Suprapubic skin (tissue), 4 donors: Measurements from ENCODE around the gene COL19A1. TPM values are rescaled to one million over a fixed set of nuclear protein-coding genes. Genes with fewer than 3 reads are reported as not detected.
"Not testable (repeated sequence)": the region's sequence is repeated elsewhere in the genome, so short reads cannot be mapped to it uniquely, and the experiment has no call there.

Source experiments
- DNase-seq, 2 donors: peaks; one replicate each; pipeline ENCODE4 v3.0.0-alpha.2; 2019; ENCODE audit warnings: low spot score in 2 of 2
- H3K27ac ChIP-seq: fragments of 200-600 bp; sonication (generic); one replicate; pipeline ENCODE4 v1.5.1; 2019
- H3K27me3 ChIP-seq: fragments of 200-600 bp; sonication (generic); one replicate; pipeline ENCODE4 v1.5.1; 2019
- H3K36me3 ChIP-seq: fragments of 200-600 bp; sonication (generic); one replicate; pipeline ENCODE4 v1.5.1; 2019
- H3K4me1 ChIP-seq: fragments of 200-600 bp; sonication (generic); one replicate; pipeline ENCODE4 v1.5.1; 2019
- H3K4me3 ChIP-seq: fragments of 200-600 bp; sonication (generic); one replicate; pipeline ENCODE4 v1.5.1; 2019; ENCODE audit warnings: mild to moderate bottlenecking
- H3K9me3 ChIP-seq: fragments of 200-600 bp; sonication (generic); one replicate; pipeline ENCODE4 v1.5.1; 2019
- CTCF ChIP-seq, 2 donors: fragments of 200-600 bp in 1 of 2; fragments of 450-650 bp in 1 of 2; sonication (generic) in 1 of 2; IDR thresholded peaks; one replicate each; pipeline ENCODE4 v1.5.1; 2016 to 2019; ENCODE audit warnings: antibody characterized with exemption in 2 of 2, mild to moderate bottlenecking in 1 of 2, moderate library complexity in 1 of 2
- EP300 ChIP-seq: sonication (generic); formaldehyde crosslinking; IDR thresholded peaks from one replicate; pipeline ENCODE4 v1.6.1; 2017; ENCODE audit warnings: antibody characterized with exemption
- POLR2A ChIP-seq, 2 donors: fragments of 450-650 bp; IDR thresholded peaks; one replicate each; pipeline ENCODE4 v1.6.1; 2017; ENCODE audit warnings: antibody characterized with exemption in 2 of 2, mild to moderate bottlenecking in 2 of 2, moderate library complexity in 2 of 2
- POLR2AphosphoS5 ChIP-seq, 3 donors: sonication (generic); formaldehyde crosslinking; IDR thresholded peaks; one replicate each; pipeline ENCODE4 v1.6.1; 2017; ENCODE audit warnings: antibody characterized with exemption in 3 of 3
- WGBS: methylation state at CpG from one replicate; pipeline ENCODE4 v1.1.5; 2018; 5-methylcytosine and 5-hydroxymethylcytosine counted together
- total RNA-seq, 4 donors: library from RNA; depleted of rRNA; stranded (reverse); fragments of >200 nt; gene quantifications; one replicate each; pipeline ENCODE4 v1.1.0, GENCODE V29; 2016

COL19A1 gene
- total RNA-seq, 4 donors from 2014 or later = 0.10 TPM; not detected in 3

GRCh38 chr6:69893266-69893665 is 26.9 kb downstream of the COL19A1 start:
- not testable (repeated sequence) for DNase-seq, H3K36me3 ChIP-seq, H3K27me3 ChIP-seq, H3K27ac ChIP-seq, H3K4me1 ChIP-seq, H3K9me3 ChIP-seq, H3K4me3 ChIP-seq

- WGBS = 65% methylated on average over 8 of the region's 8 CpGs
- no peak overlapping the region for H3K27ac ChIP-seq
- DNase-seq = no peak
- no peaks in the 10 kb centered on the region for H3K9me3 ChIP-seq
- H3K27me3 ChIP-seq = no peaks in the 10 kb centered on the region
- peaks cover 3% of the 10 kb centered on the region for H3K4me1 ChIP-seq
- no peak overlapping the region for H3K4me3 ChIP-seq
- no peaks in the 10 kb centered on the region for H3K36me3 ChIP-seq
- no peak for TF ChIP-seq CTCF (IDR thresholded peaks at IDR 0.05)
- no peak for TF ChIP-seq POLR2AphosphoS5 (IDR thresholded peaks at IDR 0.05)
Measured at GRCh38 chr6:69894578-69895347, 28.4 kb downstream of the COL19A1 start.

GRCh38 chr6:69895396-69895795 is 29.0 kb downstream of the COL19A1 start:
- Histone ChIP-seq H3K9me3 (no peaks in the 10 kb centered on the region), H3K27me3 (no peaks in the 10 kb centered on the region), H3K27ac (no peak overlapping the region), H3K4me3 (no peak overlapping the region), H3K4me1 (peaks cover 3% of the 10 kb centered on the region), H3K36me3 (no peaks in the 10 kb centered on the region)
- DNase-seq = no peak
- no peak for TF ChIP-seq POLR2A (IDR thresholded peaks at IDR 0.05)
- no peak for TF ChIP-seq CTCF (IDR thresholded peaks at IDR 0.05)
- no peak for TF ChIP-seq EP300
- TF ChIP-seq POLR2AphosphoS5 (IDR thresholded peaks at IDR 0.05) = no peak
- 93% methylated on average over 4 of the region's 4 CpGs for WGBS

GRCh38 chr6:69900869-69901268 is 34.5 kb downstream of the COL19A1 start:
- 91% methylated on average over 2 of the region's 2 CpGs for WGBS
- Histone ChIP-seq H3K4me3 (no peak overlapping the region), H3K27me3 (no peaks in the 10 kb centered on the region), H3K9me3 (no peaks in the 10 kb centered on the region), H3K4me1 (no peaks in the 10 kb centered on the region), H3K27ac (no peak overlapping the region), H3K36me3 (no peaks in the 10 kb centered on the region)
- no peak for DNase-seq
- no peak for TF ChIP-seq POLR2A (IDR thresholded peaks at IDR 0.05)

DNA sequence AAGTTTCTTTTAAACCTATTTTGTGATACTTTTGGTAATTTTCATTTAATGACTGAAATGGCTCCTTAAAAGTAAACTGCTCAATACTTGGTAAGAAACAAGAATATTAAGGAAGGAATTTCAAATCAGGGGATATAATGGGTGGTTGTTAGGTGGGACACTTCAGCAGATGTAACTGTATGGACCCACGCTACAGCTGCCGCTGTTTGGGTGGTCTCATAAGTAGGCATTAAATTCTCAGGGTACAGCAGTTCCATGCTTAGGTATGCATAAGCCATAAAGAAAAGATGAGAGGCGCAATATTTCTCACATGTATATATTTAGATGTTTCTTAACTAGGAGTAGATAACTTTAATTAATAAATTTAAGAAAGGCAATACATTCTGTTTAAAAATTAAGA is 35.0 kb downstream of the COL19A1 start:
- no peaks in the 10 kb centered on the region for H3K36me3 ChIP-seq
- 94% methylated on average over 3 of the region's 3 CpGs for WGBS
- no peaks in the 10 kb centered on the region for H3K27me3 ChIP-seq
- no peak overlapping the region for H3K27ac ChIP-seq
- DNase-seq = no peak
- no peaks in the 10 kb centered on the region for H3K4me1 ChIP-seq
- no peak for TF ChIP-seq POLR2AphosphoS5 (IDR thresholded peaks at IDR 0.05)
- H3K4me3 ChIP-seq = no peak overlapping the region
- H3K9me3 ChIP-seq = no peaks in the 10 kb centered on the region

GRCh38 chr6:69907981-69908498 is 41.7 kb downstream of the COL19A1 start:
- Histone ChIP-seq H3K9me3 (no peaks in the 10 kb centered on the region), H3K36me3 (no peaks in the 10 kb centered on the region), H3K4me1 (no peaks in the 10 kb centered on the region), H3K4me3 (no peak overlapping the region), H3K27me3 (no peaks in the 10 kb centered on the region), H3K27ac (no peak overlapping the region)
- no peak for DNase-seq
- TF ChIP-seq EP300 = no peak
- TF ChIP-seq POLR2AphosphoS5 (IDR thresholded peaks at IDR 0.05) = no peak
- TF ChIP-seq POLR2A (IDR thresholded peaks at IDR 0.05) = no peak
- no peak for TF ChIP-seq CTCF (IDR thresholded peaks at IDR 0.05)
- 83% methylated on average over 1 of the region's 1 CpG for WGBS

DNA sequence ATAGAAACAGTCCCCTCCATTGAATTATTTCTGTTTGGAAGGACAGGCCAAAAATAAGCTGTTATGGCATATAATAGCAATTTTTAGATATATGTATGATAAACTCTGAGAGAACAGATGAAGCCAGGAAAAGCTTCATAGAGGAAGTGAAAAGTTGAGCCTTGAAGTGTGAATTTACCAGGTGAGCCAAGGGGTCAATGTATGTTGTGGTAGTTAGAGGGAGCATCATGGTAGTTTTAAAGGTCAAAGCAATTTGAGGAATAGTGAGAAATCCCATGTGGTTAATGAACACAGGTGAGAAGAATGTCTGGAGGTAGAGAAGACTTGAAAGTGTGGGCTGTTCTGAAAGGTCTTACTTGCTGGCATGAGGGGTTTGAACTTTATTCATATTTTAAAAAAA is 47.0 kb downstream of the COL19A1 start:
- no peaks in the 10 kb centered on the region for H3K4me1 ChIP-seq
- H3K27me3 ChIP-seq = no peaks in the 10 kb centered on the region
- DNase-seq = no peak
- TF ChIP-seq CTCF (IDR thresholded peaks at IDR 0.05) (no peak), POLR2AphosphoS5 (IDR thresholded peaks at IDR 0.05) (no peak)
- no peak overlapping the region for H3K27ac ChIP-seq
- H3K36me3 ChIP-seq = no peaks in the 10 kb centered on the region
- no peak overlapping the region for H3K4me3 ChIP-seq
- H3K9me3 ChIP-seq = no peaks in the 10 kb centered on the region
